ENCODE measurements around the gene SEMA6B.

GRCh38 chr19:4550018-4550417, 9.5 kb downstream of the SEMA6B start:
- TF ChIP-seq SIN3A (IDR thresholded peaks at IDR 0.05; ENCODE audit: borderline replicate concordance, low read depth, low read length): no peak
- TF ChIP-seq CTCF (IDR thresholded peaks at IDR 0.05): no peak
- no peak for TF ChIP-seq MAX (IDR thresholded peaks at IDR 0.05; ENCODE audit: low read depth)
- no peak for TF ChIP-seq SMC3 (IDR thresholded peaks at IDR 0.05; ENCODE audit: low read depth, low read length)
- TF ChIP-seq GABPA (IDR thresholded peaks at IDR 0.05; ENCODE audit: low read depth): no peak
- no peak for TF ChIP-seq EP300 (IDR thresholded peaks at IDR 0.05; ENCODE audit: borderline replicate concordance in 1 of 2, low read depth in 1 of 2, low read length in 1 of 2)
- no peak for TF ChIP-seq JUND (IDR thresholded peaks at IDR 0.05)
- no peak for TF ChIP-seq CHD2 (IDR thresholded peaks at IDR 0.05; ENCODE audit: low read length, partially characterized antibody)
- TF ChIP-seq ELF1 (IDR thresholded peaks at IDR 0.05): no peak
